ENCODE measurements around the gene HLA-DPA1. TPM values are rescaled to one million over a fixed set of nuclear protein-coding genes. Genes with fewer than 3 reads are reported as not detected.

HLA-DPA1 gene
- total RNA-seq, 3 donors from 2014 or later, result 46.6 to 62.0 (median 49.9) TPM

- H3K9me3 ChIP-seq, result no peaks in the 10 kb centered on the region
- no peak for TF ChIP-seq CTCF (IDR thresholded peaks at IDR 0.05)
Observed at GRCh38 chr6:33015798-33016197, 57.7 kb downstream of the HLA-DPA1 start.

GRCh38 chr6:33014841-33015634, 58.4 kb downstream of the HLA-DPA1 start:
- peak; percentile 46 for TF ChIP-seq CTCF (IDR thresholded peaks at IDR 0.05)
- peak; percentile 69 for ATAC-seq
- Histone ChIP-seq H3K4me3 (no peak overlapping the region), H3K36me3 (ENCODE audit: low read depth) (no peaks in the 10 kb centered on the region), H3K4me1 (ENCODE audit: low read depth) (peaks cover 7% of the 10 kb centered on the region), H3K9me3 (no peaks in the 10 kb centered on the region)
- intact Hi-C loops (cut with DNase I, micrococcal nuclease), result loop anchor here (5.0 to 10.0 kb wide), 3 partner anchors 60 to 230 kb away; partner anchors contain the start of genes HLA-DPA1 (in 2 of the 2) and HLA-DPB1 (in 2 of the 2)
- peak in 1 of 3 donors; percentile 82 for DNase-seq

More at GRCh38 chr6:33015798-33016197, 57.7 kb downstream of the HLA-DPA1 start:
- peaks cover 7% of the 10 kb centered on the region for H3K4me1 ChIP-seq (ENCODE audit: low read depth)
- DNase-seq, result no peak
- no peaks in the 10 kb centered on the region for H3K36me3 ChIP-seq (ENCODE audit: low read depth)
- no peak overlapping the region for H3K4me3 ChIP-seq
- no peak for ATAC-seq
- intact Hi-C loops (cut with DNase I, micrococcal nuclease), result loop anchor here (5.0 to 10.0 kb wide), 3 partner anchors 59 to 229 kb away; partner anchors contain the start of genes HLA-DPA1 (in 2 of the 2) and HLA-DPB1 (in 2 of the 2)

Other genes starting within 250 kb of the HLA-DPA1 start
- gene TAP2, start 234.9 kb downstream of the HLA-DPA1 start, total RNA-seq, result 100 to 1,000 TPM in 1 of 3 donors, 10 to 100 TPM in 2; 47.4 to 179 (median 52.7) TPM
- gene PSMB8, start 229.6 kb downstream of the HLA-DPA1 start, total RNA-seq, result 100 to 1,000 TPM in 2 of 3 donors, 10 to 100 TPM in 1; 94.7 to 199 (median 117) TPM
- 100 to 1,000 TPM in 1 of 3 donors, 10 to 100 TPM in 2; 69.5 to 131 (median 91.3) TPM for gene TAP1, start 219.9 kb downstream of the HLA-DPA1 start, total RNA-seq
- gene PSMB9, start 219.5 kb downstream of the HLA-DPA1 start, total RNA-seq, result 100 to 1,000 TPM in 1 of 3 donors, 10 to 100 TPM in 2; 37.4 to 108 (median 39.0) TPM
- 10 to 100 TPM; 10.8 to 27.1 (median 22.8) TPM for gene HLA-DMB, start 132.6 kb downstream of the HLA-DPA1 start, total RNA-seq
- 10 to 100 TPM; 12.4 to 48.5 (median 27.7) TPM for gene HLA-DMA, start 120.6 kb downstream of the HLA-DPA1 start, total RNA-seq
- 100 to 1,000 TPM; 133 to 195 (median 168) TPM for gene BRD2, start 105.1 kb downstream of the HLA-DPA1 start, total RNA-seq
- 1 to 10 TPM; 1.8 to 4.0 (median 3.2) TPM for gene HLA-DOA, start 64.1 kb downstream of the HLA-DPA1 start, total RNA-seq
- gene HLA-DPB1, start 2.3 kb upstream of the HLA-DPA1 start, total RNA-seq, result 10 to 100 TPM; 31.2 to 55.0 (median 51.2) TPM
- 1 to 10 TPM in 1 of 3 donors, under 1 TPM in 2; 0.27 to 1.1 (median 0.52) TPM for gene COL11A2, start 118.8 kb upstream of the HLA-DPA1 start, total RNA-seq
- 10 to 100 TPM; 45.4 to 51.1 (median 51.1) TPM for gene RXRB, start 127.0 kb upstream of the HLA-DPA1 start, total RNA-seq
- gene SLC39A7, start 127.2 kb upstream of the HLA-DPA1 start, total RNA-seq, result 100 to 1,000 TPM in 2 of 3 donors, 10 to 100 TPM in 1; 96.9 to 159 (median 106) TPM
- 10 to 100 TPM; 12.3 to 23.2 (median 19.7) TPM for gene HSD17B8, start 131.0 kb upstream of the HLA-DPA1 start, total RNA-seq
- 10 to 100 TPM; 28.4 to 45.1 (median 30.3) TPM for gene RING1, start 134.9 kb upstream of the HLA-DPA1 start, total RNA-seq
- gene VPS52, start 198.2 kb upstream of the HLA-DPA1 start, total RNA-seq, result 10 to 100 TPM; 58.2 to 82.6 (median 72.7) TPM
- 1,000 to 10,000 TPM; 1,579 to 1,936 (median 1,680) TPM for gene RPS18, start 198.4 kb upstream of the HLA-DPA1 start, total RNA-seq
- gene B3GALT4, start 203.5 kb upstream of the HLA-DPA1 start, total RNA-seq, result 10 to 100 TPM; 21.6 to 41.7 (median 24.2) TPM
- gene WDR46, start 215.6 kb upstream of the HLA-DPA1 start, total RNA-seq, result 10 to 100 TPM; 25.5 to 37.9 (median 30.9) TPM
- gene PFDN6, start 216.0 kb upstream of the HLA-DPA1 start, total RNA-seq, result 10 to 100 TPM; 37.9 to 50.1 (median 40.2) TPM
- 10 to 100 TPM; 26.4 to 64.6 (median 38.9) TPM for gene RGL2, start 225.3 kb upstream of the HLA-DPA1 start, total RNA-seq
- 100 to 1,000 TPM; 179 to 321 (median 258) TPM for gene TAPBP, start 240.4 kb upstream of the HLA-DPA1 start, total RNA-seq
- 10 to 100 TPM; 18.5 to 23.7 (median 20.1) TPM for gene ZBTB22, start 244.1 kb upstream of the HLA-DPA1 start, total RNA-seq
- gene DAXX, start 249.3 kb upstream of the HLA-DPA1 start, total RNA-seq, result 10 to 100 TPM; 34.7 to 46.1 (median 39.7) TPM

All from mucosa of descending colon (tissue), 3 donors.